Tibial nerve (tissue), 4 donors: Measurements from ENCODE around the gene MYH3. TPM values are rescaled to one million over a fixed set of nuclear protein-coding genes. Genes with fewer than 3 reads are reported as not detected.

Experiments
- DNase-seq, 2 donors: peaks; one replicate each; pipeline ENCODE4 v3.0.0-alpha.2; 2019; ENCODE audit warnings: low spot score in 2 of 2
- H3K27ac ChIP-seq, 4 donors: fragments of 200-600 bp; sonication (generic) in 3 of 4; one replicate each; pipeline ENCODE4 v1.5.1; 2017 to 2019; ENCODE audit warnings: mild to moderate bottlenecking in 1 of 4
- H3K27me3 ChIP-seq, 2 donors: fragments of 200-600 bp; sonication (generic) in 1 of 2; one replicate each; pipeline versions ENCODE4 v1.5.1 to v1.6.0; 2017 to 2019
- H3K36me3 ChIP-seq, 3 donors: fragments of 200-600 bp; sonication (generic); one replicate each; pipeline ENCODE4 v1.5.1; 2018 to 2019
- H3K4me1 ChIP-seq, 4 donors: fragments of 200-600 bp; sonication (generic) in 3 of 4; one replicate each; pipeline ENCODE4 v1.5.1; 2017 to 2019
- H3K4me3 ChIP-seq, 4 donors: fragments of 200-600 bp; sonication (generic) in 3 of 4; one replicate each; pipeline ENCODE4 v1.5.1; 2017 to 2019; ENCODE audit warnings: mild to moderate bottlenecking in 1 of 4, moderate library complexity in 1 of 4
- H3K9me3 ChIP-seq, 4 donors: fragments of 200-600 bp; sonication (generic) in 3 of 4; one replicate each; pipeline ENCODE4 v1.5.1; 2017 to 2019
- CTCF ChIP-seq, 5 experiments: fragments of 200-600 bp in 3 of 5; fragments of 450-650 bp in 2 of 5; sonication (generic) in 3 of 5; IDR thresholded peaks; one replicate each; pipeline ENCODE4 v1.5.1; 2016 to 2019; ENCODE audit warnings: antibody characterized with exemption in 5 of 5, mild to moderate bottlenecking in 3 of 5, moderate library complexity in 2 of 5
- EP300 ChIP-seq, 2 donors: sonication (generic); formaldehyde crosslinking; IDR thresholded peaks; one replicate each; pipeline ENCODE4 v1.6.1; 2017; ENCODE audit warnings: antibody characterized with exemption in 2 of 2, mild to moderate bottlenecking in 1 of 2
- POLR2A ChIP-seq, 2 donors: fragments of 450-650 bp; IDR thresholded peaks; one replicate each; pipeline ENCODE4 v1.6.1; 2017; ENCODE audit warnings: antibody characterized with exemption in 2 of 2, mild to moderate bottlenecking in 2 of 2, moderate library complexity in 2 of 2
- WGBS, 2 donors: methylation state at CpG; one replicate each; pipeline ENCODE4 v1.1.5; 2018; 5-methylcytosine and 5-hydroxymethylcytosine counted together
- total RNA-seq, 4 donors: library from RNA; depleted of rRNA; stranded (reverse); fragments of >200 nt; gene quantifications; one replicate each; pipeline ENCODE4 v1.1.0, GENCODE V29; 2016

The MYH3 gene
- total RNA-seq, 4 donors from 2014 or later: 0.59 to 8.1 (median 3.8) TPM

- no peak overlapping the region for H3K4me3 ChIP-seq
- TF ChIP-seq CTCF (IDR thresholded peaks at IDR 0.05) (no peak), POLR2A (IDR thresholded peaks at IDR 0.05) (no peak), EP300 (IDR thresholded peaks at IDR 0.05) (no peak)
- no peaks in the 10 kb centered on the region for H3K9me3 ChIP-seq
- no peaks in the 10 kb centered on the region for H3K27me3 ChIP-seq
- H3K36me3 ChIP-seq: peaks cover 0 to 7% (median 0%) of the 10 kb centered on the region in 3 donors
- no peak for DNase-seq
- WGBS, 2 donors: 77 to 87% methylated on average over 10 of the region's 10 CpGs
- H3K4me1 ChIP-seq: no peaks in the 10 kb centered on the region
- no peak overlapping the region for H3K27ac ChIP-seq
These were observed 33.3 kb downstream of the MYH3 start for GRCh38 chr17:10623737-10624338.

- no peak for TF ChIP-seq CTCF (IDR thresholded peaks at IDR 0.05)
- no peak for TF ChIP-seq EP300 (IDR thresholded peaks at IDR 0.05)
- no peak for TF ChIP-seq POLR2A (IDR thresholded peaks at IDR 0.05)
- Histone ChIP-seq H3K4me1 (peaks cover 0 to 5% (median 0%) of the 10 kb centered on the region in 4 donors), H3K27ac (no peak overlapping the region), H3K4me3 (no peak overlapping the region), H3K9me3 (no peaks in the 10 kb centered on the region), H3K27me3 (no peaks in the 10 kb centered on the region), H3K36me3 (no peaks in the 10 kb centered on the region)
- 69 to 71% methylated on average over 14 of the region's 14 CpGs for WGBS, 2 donors
- DNase-seq: no peak
These were observed 34.3 kb downstream of the MYH3 start for GRCh38 chr17:10622617-10623485.

- H3K27ac ChIP-seq: no peak overlapping the region
- TF ChIP-seq POLR2A (IDR thresholded peaks at IDR 0.05): no peak
- TF ChIP-seq EP300 (IDR thresholded peaks at IDR 0.05): no peak
- no peak for TF ChIP-seq CTCF (IDR thresholded peaks at IDR 0.05)
- H3K4me1 ChIP-seq: peaks cover 0 to 9% (median 0%) of the 10 kb centered on the region in 4 donors
- no peaks in the 10 kb centered on the region for H3K27me3 ChIP-seq
- H3K4me3 ChIP-seq: no peak overlapping the region
- H3K9me3 ChIP-seq: no peaks in the 10 kb centered on the region
- 89 to 90% methylated on average over 6 of the region's 6 CpGs for WGBS, 2 donors
- no peak for DNase-seq
- H3K36me3 ChIP-seq: no peaks in the 10 kb centered on the region
These were observed 35.7 kb downstream of the MYH3 start for GRCh38 chr17:10621397-10621796.

- Histone ChIP-seq H3K36me3 (no peaks in the 10 kb centered on the region), H3K27ac (no peak overlapping the region), H3K27me3 (no peaks in the 10 kb centered on the region), H3K4me1 (peaks cover 0 to 11% (median 0%) of the 10 kb centered on the region in 4 donors), H3K9me3 (no peaks in the 10 kb centered on the region), H3K4me3 (no peak overlapping the region)
- TF ChIP-seq CTCF (IDR thresholded peaks at IDR 0.05): no peak
- TF ChIP-seq POLR2A (IDR thresholded peaks at IDR 0.05): no peak
- WGBS, 2 donors: 49 to 69% methylated on average over 4 of the region's 4 CpGs
- no peak for DNase-seq
These were observed 36.3 kb downstream of the MYH3 start for GRCh38 chr17:10620823-10621222.

GRCh38 chr17:10618202-10618635 lies 38.9 kb downstream of the MYH3 start:
- peak in 1 of 2 donors; percentile 39 for DNase-seq
- no peaks in the 10 kb centered on the region for H3K27me3 ChIP-seq
- 16 to 23% methylated on average over 7 of the region's 7 CpGs for WGBS, 2 donors
- H3K4me1 ChIP-seq: peaks cover 0 to 17% (median 0%) of the 10 kb centered on the region in 4 donors
- no peak overlapping the region for H3K4me3 ChIP-seq
- H3K27ac ChIP-seq: no peak overlapping the region
- H3K36me3 ChIP-seq: no peaks in the 10 kb centered on the region
- TF ChIP-seq EP300 (IDR thresholded peaks at IDR 0.05) (no peak), POLR2A (IDR thresholded peaks at IDR 0.05) (no peak), CTCF (IDR thresholded peaks at IDR 0.05) (peak; percentile 64 to 79 (median 74))
- H3K9me3 ChIP-seq: no peaks in the 10 kb centered on the region
